GM19452 (cell line): ENCODE results near the gene SC5D.
A peak's percentile ranks its signal among the peaks of the same experiment; 100 is the strongest.

Source experiments
- ATAC-seq: cut with Tn5 transposase; IDR thresholded peaks from one replicate; pipeline ENCODE4 v1.9.1; 2021; ENCODE audit not compliant: unreplicated experiment

SC5D gene

GRCh38 chr11:121292495-121293287 lies at the start of gene SC5D:
Gene SC5D, plus strand, starts transcription at chr11:121292771. Its CDS starts 10,605 bp downstream, at chr11:121303376.
- ATAC-seq, result peak; percentile 96

DNA sequence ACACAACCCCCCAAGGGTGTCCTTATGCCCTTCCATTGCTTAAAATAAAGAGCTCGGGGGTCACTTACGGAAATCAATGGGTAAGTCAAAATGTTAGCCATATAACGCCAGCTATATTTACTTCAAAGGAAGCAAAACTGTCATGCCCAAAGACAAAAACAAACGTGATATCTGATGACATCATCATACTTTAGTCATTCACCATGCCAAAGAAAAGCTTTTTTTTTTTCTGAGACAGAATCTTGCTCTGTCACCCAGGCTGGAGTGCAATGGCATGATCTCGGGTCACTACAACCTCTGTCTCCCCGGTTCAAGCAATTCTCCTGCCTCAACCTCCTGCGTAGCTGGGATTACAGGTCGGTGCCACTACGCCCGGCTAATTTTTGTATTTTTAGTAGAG lies 47.7 kb upstream of the SC5D start:
- no peak for ATAC-seq

- no peak for ATAC-seq
Measured at GRCh38 chr11:121246021-121246768, 46.4 kb upstream of the SC5D start.

- no peak for ATAC-seq
Measured at GRCh38 chr11:121246769-121247035, 45.9 kb upstream of the SC5D start.

GRCh38 chr11:121248496-121248895 lies 44.1 kb upstream of the SC5D start:
- no peak for ATAC-seq

- ATAC-seq, result no peak
Measured at GRCh38 chr11:121249039-121249663, 43.4 kb upstream of the SC5D start.

DNA sequence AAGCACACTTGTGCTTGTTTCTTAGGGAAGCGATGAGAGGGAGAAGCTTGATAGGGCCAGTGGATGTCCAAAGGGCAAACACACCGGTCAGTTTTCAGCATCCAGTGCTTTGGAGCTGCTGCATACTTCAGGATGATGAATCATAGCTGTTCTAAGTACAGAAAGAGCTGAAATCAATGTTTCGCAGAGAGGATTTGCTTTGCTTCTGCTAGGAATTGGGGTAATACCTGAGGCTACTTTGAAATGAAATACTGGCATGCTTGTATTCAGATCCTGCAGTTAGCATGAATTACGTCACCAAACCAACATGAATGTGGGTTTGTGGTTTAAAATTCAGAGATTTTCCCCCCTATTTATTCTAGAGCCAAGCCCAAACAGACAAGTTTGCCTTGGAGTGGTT lies 41.7 kb upstream of the SC5D start:
- ATAC-seq, result no peak

- no peak for ATAC-seq
Measured at GRCh38 chr11:121253951-121254350, 38.6 kb upstream of the SC5D start.

GRCh38 chr11:121254756-121255155 lies 37.8 kb upstream of the SC5D start:
- no peak for ATAC-seq

DNA sequence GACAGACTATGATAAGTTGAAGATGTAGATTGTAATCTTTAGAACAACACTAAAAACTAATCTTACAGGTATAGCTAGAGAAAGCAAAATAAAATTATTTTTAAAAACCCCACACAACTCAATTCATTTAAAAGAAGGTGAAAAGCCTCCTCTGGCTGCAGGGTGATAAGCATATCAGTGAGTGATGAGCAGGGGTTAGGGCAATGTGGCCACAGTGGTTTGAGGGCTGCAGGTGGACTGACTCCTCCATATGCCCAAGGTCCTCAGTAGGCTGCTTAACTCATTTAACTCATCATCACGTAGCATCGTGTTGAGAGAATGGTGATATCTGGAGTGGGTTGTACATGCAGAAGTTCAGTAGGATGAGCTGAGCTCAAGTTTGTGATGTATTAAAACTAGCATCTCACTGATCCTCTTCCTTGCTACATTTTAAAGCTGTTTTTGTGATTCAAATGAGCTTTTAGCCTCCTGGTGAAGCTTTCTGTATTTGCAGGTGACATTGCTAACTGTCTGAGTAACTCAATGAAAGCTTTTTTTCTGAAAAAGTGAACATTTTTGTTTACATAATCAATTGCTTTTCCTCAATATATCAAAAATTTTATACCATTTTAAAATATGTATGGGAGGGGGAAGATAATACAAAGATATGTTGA lies 37.0 kb upstream of the SC5D start:
- no peak for ATAC-seq

- ATAC-seq, result no peak
Measured at GRCh38 chr11:121257289-121257688, 35.3 kb upstream of the SC5D start.

DNA sequence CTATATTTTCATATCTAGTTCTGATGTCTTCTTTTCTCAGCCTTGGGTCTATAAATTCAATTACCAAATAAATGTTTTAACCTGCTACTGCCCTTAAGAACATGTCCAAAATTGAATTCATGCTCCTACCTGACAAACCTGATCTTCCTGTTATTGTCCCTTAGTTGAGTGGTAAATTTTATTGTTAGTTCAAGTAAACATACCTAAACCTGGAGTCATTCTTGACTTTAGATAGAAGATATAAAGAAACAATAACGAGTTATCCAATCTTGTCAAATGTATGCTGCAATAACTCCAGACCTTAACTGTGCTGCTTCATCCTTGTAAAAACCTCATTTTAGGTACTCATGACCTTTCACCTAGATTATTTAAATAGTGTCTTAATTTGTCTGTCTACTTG lies 34.6 kb upstream of the SC5D start:
- ATAC-seq, result no peak

DNA sequence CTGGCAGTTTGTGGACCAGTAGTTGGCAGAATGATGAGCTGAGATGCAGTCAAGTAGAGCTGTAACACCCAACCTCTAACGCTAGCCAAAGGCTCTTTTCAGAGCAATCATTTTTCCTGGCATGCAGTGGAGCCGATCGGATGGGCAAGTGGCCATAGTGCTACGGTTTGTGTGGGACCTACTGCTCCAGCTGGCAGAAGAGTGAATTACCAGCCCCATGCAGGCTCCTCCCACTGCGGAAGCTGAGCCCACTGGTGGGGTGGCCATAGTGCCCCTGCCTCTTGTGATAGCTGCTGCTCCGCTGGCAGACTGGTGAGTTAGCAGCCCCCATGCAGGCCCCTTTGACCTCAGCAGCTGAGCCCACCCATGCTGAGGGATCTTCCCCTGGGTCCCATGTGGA lies 27.0 kb upstream of the SC5D start:
- ATAC-seq, result no peak

DNA sequence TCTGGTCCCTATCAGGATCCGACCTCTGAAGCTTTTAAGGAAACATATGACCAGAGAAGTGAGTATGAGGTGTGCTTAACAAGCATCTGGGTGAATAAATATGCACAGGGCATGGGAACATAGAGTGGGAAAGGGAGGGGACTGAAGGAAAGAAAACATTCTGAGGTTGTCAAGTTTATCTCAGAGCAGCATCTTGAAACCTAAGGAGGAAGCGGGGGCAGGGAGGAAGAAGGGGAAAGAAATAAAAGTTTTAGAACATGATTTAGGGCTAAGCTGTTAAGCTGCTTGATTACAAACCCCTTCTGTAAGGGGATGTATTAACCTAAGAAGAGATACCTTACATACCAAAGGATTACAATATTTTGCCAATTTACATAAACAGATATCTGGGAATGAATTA lies 24.0 kb upstream of the SC5D start:
- ATAC-seq, result no peak

DNA sequence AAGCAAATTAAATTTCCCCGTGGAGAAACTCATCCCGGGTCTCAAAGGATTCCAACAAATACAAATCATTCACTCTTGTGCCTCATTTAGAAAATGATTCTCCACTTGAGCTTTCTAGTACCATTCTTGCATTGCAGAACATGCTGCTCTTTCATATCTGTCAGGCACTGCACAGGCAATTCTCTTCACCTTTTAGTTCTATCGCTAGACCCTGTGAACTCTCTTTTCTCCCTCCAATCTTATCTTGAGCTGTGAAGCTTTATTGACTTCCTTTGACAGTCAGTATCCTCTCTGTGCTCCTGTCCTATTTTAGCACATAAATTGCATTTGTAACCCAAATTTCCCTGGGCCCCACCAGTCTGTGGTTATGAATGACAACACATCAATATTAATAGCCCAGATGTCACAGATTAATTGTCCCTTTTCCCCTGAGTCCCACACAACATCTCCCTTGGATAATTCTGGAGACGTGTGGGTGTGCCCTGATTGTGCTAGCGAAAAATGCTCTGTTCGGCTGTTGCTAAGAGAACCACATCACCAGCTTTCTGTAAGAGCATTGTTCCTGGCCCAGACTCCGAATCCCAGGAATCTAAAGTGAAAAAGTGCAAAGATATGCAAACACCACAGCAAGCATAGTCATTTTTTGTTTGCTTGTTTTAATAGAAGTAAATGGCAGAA lies 22.4 kb upstream of the SC5D start:
- no peak for ATAC-seq

DNA sequence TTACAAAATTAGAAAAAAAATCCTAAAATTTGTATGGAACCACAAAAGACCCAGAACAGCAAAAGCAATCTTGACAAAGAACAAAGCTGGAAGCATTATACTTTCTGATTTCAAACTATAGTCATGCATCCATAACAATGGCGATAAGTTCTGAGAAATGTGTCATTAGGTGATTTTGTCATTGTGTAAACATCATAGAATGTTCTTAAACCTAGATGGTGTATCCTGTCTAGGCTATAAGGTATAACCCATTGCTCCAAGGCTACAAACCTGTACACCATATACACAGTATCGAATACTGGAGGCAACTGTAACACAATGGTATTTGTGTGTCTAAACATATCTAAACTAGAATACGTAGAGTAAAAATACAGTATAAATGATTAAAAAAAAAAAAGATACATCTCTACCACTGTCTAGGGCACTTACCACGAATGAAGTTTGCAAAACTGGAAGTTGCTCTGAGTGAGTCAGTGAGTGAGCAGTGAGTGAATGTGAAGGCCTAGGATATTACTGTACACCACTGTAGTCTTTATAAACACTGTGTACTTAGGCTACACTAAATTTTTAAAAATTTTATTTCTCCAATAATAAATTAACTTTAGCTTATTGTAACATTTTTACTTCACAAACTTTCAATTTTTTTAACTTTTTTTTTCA lies 18.1 kb upstream of the SC5D start:
- no peak for ATAC-seq

- ATAC-seq, result no peak
Measured at GRCh38 chr11:121281698-121282097, 10.9 kb upstream of the SC5D start.

GRCh38 chr11:121282386-121282785 lies 10.2 kb upstream of the SC5D start:
- no peak for ATAC-seq

DNA sequence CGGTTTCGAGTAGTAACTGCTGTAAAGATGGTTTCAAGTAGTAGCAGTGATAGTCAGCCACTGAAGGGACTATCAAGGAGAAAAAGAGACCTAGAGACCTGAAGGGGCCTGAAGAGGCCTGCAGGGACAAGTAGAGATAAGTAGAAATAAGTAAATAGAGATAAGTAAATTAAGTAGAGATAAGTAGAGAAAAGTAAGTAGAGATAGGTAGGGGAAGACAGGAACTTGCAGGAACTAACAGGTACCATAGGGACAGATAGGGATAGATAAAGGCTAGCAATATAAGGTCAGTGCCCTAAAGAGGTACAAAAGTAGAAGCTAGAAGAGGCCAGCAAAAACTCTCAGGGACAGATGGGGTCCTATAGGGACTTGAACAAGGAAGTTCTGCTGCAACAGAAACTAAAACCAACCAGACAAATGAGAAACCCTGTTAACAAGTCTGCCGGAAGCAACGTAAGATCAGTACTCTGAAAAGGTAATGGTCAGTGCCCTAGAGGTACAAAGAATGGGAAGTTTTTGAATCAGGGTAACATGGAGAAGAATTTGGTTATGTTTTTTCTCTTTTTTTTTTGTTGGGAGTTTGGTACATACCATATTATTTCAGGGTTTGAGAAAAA lies 9.6 kb upstream of the SC5D start:
- peak; percentile 99 for ATAC-seq

- no peak for ATAC-seq
Measured at GRCh38 chr11:121291319-121291718, 1.3 kb upstream of the SC5D start.
